Adrenal gland (tissue), 12 donors: ENCODE data around the gene PACS2. TPM values are rescaled to one million over a fixed set of nuclear protein-coding genes. Genes with fewer than 3 reads are reported as not detected.

Experiments used
- DNase-seq, 7 donors: peaks; one replicate each; pipeline ENCODE4 v3.0.0-alpha.2; 2019 to 2020
- H3K27ac ChIP-seq, 5 donors: fragments of 200-600 bp; sonication (generic) in 4 of 5; 1 replicate in 3 of 5; 2 replicates in 2 of 5; pipeline versions ENCODE4 v1.5.1 to v1.8.0; 2016 to 2020; ENCODE audit warnings: mild to moderate bottlenecking in 1 of 5
- H3K27me3 ChIP-seq: fragments of 200-600 bp; 2 replicates; pipeline ENCODE4 v1.8.0; 2021
- H3K36me3 ChIP-seq, 2 donors: fragments of 200-600 bp; replicated peaks in 1 of 2; 1 replicate in 1 of 2; 2 replicates in 1 of 2; pipeline versions ENCODE4 v1.5.1 to v1.8.0; 2018 to 2022
- H3K4me1 ChIP-seq, 2 donors: fragments of 200-600 bp; replicated peaks in 1 of 2; 1 replicate in 1 of 2; 2 replicates in 1 of 2; pipeline versions ENCODE4 v1.5.1 to v1.8.0; 2018 to 2021
- H3K4me3 ChIP-seq, 4 donors: fragments of 200-600 bp; sonication (generic) in 3 of 4; one replicate each; pipeline ENCODE4 v1.5.1; 2016 to 2018
- H3K9me3 ChIP-seq, 3 donors: fragments of 200-600 bp; sonication (generic) in 1 of 3; replicated peaks in 1 of 3; 1 replicate in 2 of 3; 2 replicates in 1 of 3; pipeline versions ENCODE4 v1.5.1 to v1.8.0; 2016 to 2021
- CTCF ChIP-seq, 6 experiments: fragments of 450-650 bp in 4 of 6; fragments of 200-600 bp in 2 of 6; sonication (generic) in 1 of 6; IDR thresholded peaks; 1 replicate in 5 of 6; 2 replicates in 1 of 6; pipeline versions ENCODE4 v1.5.1 to v1.8.0; 2016 to 2021; ENCODE audit warnings: antibody characterized with exemption in 6 of 6, mild to moderate bottlenecking in 2 of 6, moderate library complexity in 1 of 6
- POLR2A ChIP-seq, 2 donors: fragments of 450-650 bp; IDR thresholded peaks; one replicate each; pipeline ENCODE4 v1.6.1; 2017; ENCODE audit warnings: antibody characterized with exemption in 2 of 2, mild to moderate bottlenecking in 2 of 2, moderate library complexity in 1 of 2
- WGBS, 4 donors: extraction: QIAGEN DNeasy Blood & Tissue Kit in 2 of 4; methylation state at CpG; one replicate each; pipeline versions ENCODE4 v1.1.5 to v1.1.7; 2013 to 2017; 5-methylcytosine and 5-hydroxymethylcytosine counted together
- intact Hi-C, 2 donors: fragments of 100-400 bp; cut with DNase I; formaldehyde crosslinking; loops; one replicate each; pipeline versions ENCODE4 v1.14.1 to v1.15.0; 2022 to 2023
- polyA plus RNA-seq, 3 donors: library from polyadenylated mRNA; stranded (reverse); fragments of 200-250 nt in 2 of 3; fragments of 350-450 nt in 1 of 3; fragmentation: Illumina TruSeq in 1 of 3; extraction: RNeasy Lipid Tissue Mini Kit (QIAGEN cat#74804) in 1 of 3; gene quantifications; one replicate each; pipeline ENCODE4 v1.2.3, GENCODE V29; 2013 to 2014
- total RNA-seq, 9 donors: library from RNA; depleted of rRNA in 4 of 9; stranded (reverse); fragments of >200 nt in 4 of 9; fragments of 120-200 nt in 1 of 9; fragmentation: NEBNext Ultra II Directional in 1 of 9; extraction: Animal tissue kit (Norgen Biotek cat#: 25700) in 1 of 9; gene quantifications; one replicate each; pipeline versions ENCODE4 v1.1.0 to v1.2.4, GENCODE V29; 2013 to 2023
- donor health status: healthy with polysubstance abuse.
- donor health status: Bipolar disorder and iron deficiency.
- donor health status: DM: yes; HTN: yes; CAD: no.
- donor health status: DM: no; HTN: no; CAD: no.
- donor health status: DM: no; HTN: no; CAD: no.
- donor health status: DM: yes; HTN: yes; CAD: no.

Gene PACS2
- total and polyA plus RNA-seq, 12 donors: 19.5 to 221 (median 81.1) TPM

- 94 to 96% (median 95%) methylated on average over 9 to 15 of the region's 15 CpGs for WGBS, 4 donors
- Histone ChIP-seq H3K4me3 (no peak overlapping the region), H3K27me3 (no peaks in the 10 kb centered on the region), H3K9me3 (no peaks in the 10 kb centered on the region), H3K4me1 (no peaks in the 10 kb centered on the region), H3K36me3 (no peaks in the 10 kb centered on the region), H3K27ac (no peak overlapping the region)
- no peak for DNase-seq
- intact Hi-C loops: no loop called here
- TF ChIP-seq CTCF (IDR thresholded peaks at IDR 0.05) (no peak), POLR2A (IDR thresholded peaks at IDR 0.05) (no peak)
Measured at GRCh38 chr14:105440554-105440900, 126.0 kb downstream of the PACS2 start.

- H3K27me3 ChIP-seq: no peaks in the 10 kb centered on the region
- no peak for DNase-seq
- no peak overlapping the region for H3K4me3 ChIP-seq
- H3K4me1 ChIP-seq: no peaks in the 10 kb centered on the region
- no peak overlapping the region for H3K27ac ChIP-seq
- no peaks in the 10 kb centered on the region for H3K36me3 ChIP-seq
- TF ChIP-seq POLR2A (IDR thresholded peaks at IDR 0.05) (no peak), CTCF (IDR thresholded peaks at IDR 0.05) (no peak)
- no peaks in the 10 kb centered on the region for H3K9me3 ChIP-seq
- intact Hi-C loops: no loop called here
- 92 to 100% (median 96%) methylated on average over 5 to 9 of the region's 9 CpGs for WGBS, 4 donors
Measured at GRCh38 chr14:105440992-105441391, 126.4 kb downstream of the PACS2 start.

GRCh38 chr14:105442125-105442524 is 127.6 kb downstream of the PACS2 start:
- WGBS, 4 donors: 74 to 84% (median 80%) methylated on average over 11 to 17 of the region's 17 CpGs
- no peaks in the 10 kb centered on the region for H3K9me3 ChIP-seq
- no peaks in the 10 kb centered on the region for H3K27me3 ChIP-seq
- no peaks in the 10 kb centered on the region for H3K36me3 ChIP-seq
- no peak overlapping the region for H3K4me3 ChIP-seq
- no peaks in the 10 kb centered on the region for H3K4me1 ChIP-seq
- no peak for TF ChIP-seq POLR2A (IDR thresholded peaks at IDR 0.05)
- no peak for TF ChIP-seq CTCF (IDR thresholded peaks at IDR 0.05)
- intact Hi-C loops: no loop called here
- no peak for DNase-seq
- H3K27ac ChIP-seq: no peak overlapping the region

- no peaks in the 10 kb centered on the region for H3K36me3 ChIP-seq
- no peak for DNase-seq
- H3K9me3 ChIP-seq: no peaks in the 10 kb centered on the region
- no peak overlapping the region for H3K27ac ChIP-seq
- 81 to 86% (median 85%) methylated on average over 11 to 12 of the region's 12 CpGs for WGBS, 4 donors
- no peaks in the 10 kb centered on the region for H3K27me3 ChIP-seq
- H3K4me1 ChIP-seq: no peaks in the 10 kb centered on the region
- no peak overlapping the region for H3K4me3 ChIP-seq
- intact Hi-C loops: no loop called here
- no peak for TF ChIP-seq CTCF (IDR thresholded peaks at IDR 0.05)
- TF ChIP-seq POLR2A (IDR thresholded peaks at IDR 0.05): no peak
Measured at GRCh38 chr14:105442834-105443233, 128.3 kb downstream of the PACS2 start.
